Kidney epithelial cell (primary cell): ENCODE results near the gene DNAH7. TPM values are rescaled to one million over a fixed set of nuclear protein-coding genes. Genes with fewer than 3 reads are reported as not detected.

Source experiments
- DNase-seq: peaks from one replicate; pipeline ENCODE4 v3.0.0-alpha.2; 2010; ENCODE audit warnings: low read depth
- H3K27me3 ChIP-seq: 2 replicates; pipeline ENCODE4 v1.6.0; 2011; ENCODE audit warnings: low read length; ENCODE audit not compliant: control insufficient read depth, insufficient read depth
- H3K36me3 ChIP-seq: 2 replicates; pipeline ENCODE4 v1.5.1; 2011; ENCODE audit warnings: low read length; ENCODE audit not compliant: control insufficient read depth, insufficient read depth
- H3K4me3 ChIP-seq: 2 replicates; pipeline ENCODE4 v1.5.1; 2011; ENCODE audit warnings: low read depth, mild to moderate bottlenecking, control low read depth, low read length
- CTCF ChIP-seq: IDR thresholded peaks from 2 replicates; pipeline ENCODE4 v1.5.1; 2011; ENCODE audit warnings: mild to moderate bottlenecking, moderate library complexity, low read length, control low read depth, inconsistent platforms; ENCODE audit not compliant: insufficient read depth, poor library complexity, severe bottlenecking
- total RNA-seq: library from RNA; depleted of rRNA; stranded (reverse); fragments of >200 nt; gene quantifications from 2 replicates; pipeline ENCODE4 v1.2.3, GENCODE V29; 2015

The DNAH7 gene
- total RNA-seq, 1 donor from 2014 or later, result 2.1 TPM

GRCh38 chr2:195848119-195848899, 220.3 kb downstream of the DNAH7 start:
- TF ChIP-seq CTCF, result no peak
- DNase-seq, result no peak
- H3K27me3 ChIP-seq, result no peaks in the 10 kb centered on the region
- H3K36me3 ChIP-seq, result no peaks in the 10 kb centered on the region
- H3K4me3 ChIP-seq, result no peak overlapping the region

- Histone ChIP-seq H3K27me3 (no peaks in the 10 kb centered on the region), H3K4me3 (no peak overlapping the region), H3K36me3 (no peaks in the 10 kb centered on the region)
- DNase-seq, result no peak
- no peak for TF ChIP-seq CTCF
Observed at GRCh38 chr2:195842932-195843331, 225.7 kb downstream of the DNAH7 start.

GRCh38 chr2:195838002-195838401, 230.6 kb downstream of the DNAH7 start:
- H3K27me3 ChIP-seq, result no peaks in the 10 kb centered on the region

GRCh38 chr2:195836002-195836401, 232.6 kb downstream of the DNAH7 start:
- Histone ChIP-seq H3K36me3 (no peaks in the 10 kb centered on the region), H3K4me3 (no peak overlapping the region), H3K27me3 (no peaks in the 10 kb centered on the region)
- TF ChIP-seq CTCF, result no peak
- no peak for DNase-seq

More at GRCh38 chr2:195838002-195838401, 230.6 kb downstream of the DNAH7 start:
- DNase-seq, result no peak
- TF ChIP-seq CTCF, result no peak
- no peaks in the 10 kb centered on the region for H3K36me3 ChIP-seq
- no peak overlapping the region for H3K4me3 ChIP-seq

GRCh38 chr2:195834836-195835235, 233.8 kb downstream of the DNAH7 start:
- Histone ChIP-seq H3K4me3 (no peak overlapping the region), H3K27me3 (no peaks in the 10 kb centered on the region), H3K36me3 (no peaks in the 10 kb centered on the region)
- no peak for DNase-seq
- no peak for TF ChIP-seq CTCF
